Chondrocyte (in vitro differentiated cells): ENCODE data around the gene RNF225. TPM values are rescaled to one million over a fixed set of nuclear protein-coding genes. Genes with fewer than 3 reads are reported as not detected.

ENCODE experiments used
- DNase-seq: peaks from one replicate; pipeline ENCODE4 v3.0.0; 2021; ENCODE audit warnings: mixed read lengths, low spot score
- H3K27ac Mint-ChIP-seq: one replicate; pipeline ENCODE4 v1.8.0; 2021; ENCODE audit warnings: mild to moderate bottlenecking, moderate library complexity, mixed read lengths; ENCODE audit not compliant: unreplicated experiment
- H3K27me3 Mint-ChIP-seq: 2 replicates; pipeline ENCODE4 v1.8.0; 2021; ENCODE audit warnings: low read depth, mixed read lengths
- H3K36me3 Mint-ChIP-seq: 2 replicates; pipeline ENCODE4 v1.8.0; 2021; ENCODE audit warnings: low read depth, mixed read lengths
- H3K4me1 Mint-ChIP-seq: 2 replicates; pipeline ENCODE4 v1.8.0; 2021; ENCODE audit warnings: low read depth, mild to moderate bottlenecking, mixed read lengths
- H3K4me3 Mint-ChIP-seq: one replicate; pipeline ENCODE4 v1.8.0; 2021; ENCODE audit warnings: mild to moderate bottlenecking, moderate library complexity, mixed read lengths; ENCODE audit not compliant: unreplicated experiment
- H3K9me3 Mint-ChIP-seq: 2 replicates; pipeline ENCODE4 v1.8.0; 2021; ENCODE audit warnings: low read depth, mixed read lengths
- total RNA-seq: library from RNA; stranded (reverse); gene quantifications from 3 replicates; pipeline ENCODE4 v1.2.1, GENCODE V29; 2021
- TF ChIP-seq, protein P1 (sequence below): fragments of 200-600 bp; sonication (generic); IDR thresholded peaks from 2 replicates; pipeline ENCODE4 v1.5.0; 2021; ENCODE audit warnings: antibody characterized with exemption, mild to moderate bottlenecking, moderate library complexity

Gene RNF225
- total RNA-seq, 1 donor from 2014 or later, result not detected

DNA sequence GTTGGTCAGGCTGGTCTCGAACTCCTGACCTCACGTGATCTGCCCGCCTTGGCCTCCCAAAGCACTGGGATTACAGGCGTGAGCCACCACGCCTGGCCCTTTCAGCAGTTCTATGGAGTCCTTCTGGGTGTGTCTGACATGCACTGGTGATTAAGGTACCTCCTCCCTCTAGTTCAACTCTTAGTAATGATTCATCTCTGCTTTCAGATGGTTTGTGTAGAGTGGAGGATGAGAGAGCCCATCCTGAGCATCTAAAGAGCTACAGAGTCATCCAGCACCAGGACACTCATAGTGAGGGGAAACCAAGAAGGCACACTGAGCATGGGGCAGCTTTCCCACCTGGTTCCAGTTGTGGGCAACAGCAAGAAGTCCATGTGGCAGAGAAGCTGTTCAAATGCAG lies 21.1 kb downstream of the RNF225 start:
- Mint-ChIP-seq H3K27me3 (no peaks in the 10 kb centered on the region), H3K36me3 (peaks cover 31% of the 10 kb centered on the region), H3K4me3 (no peak overlapping the region)

DNA sequence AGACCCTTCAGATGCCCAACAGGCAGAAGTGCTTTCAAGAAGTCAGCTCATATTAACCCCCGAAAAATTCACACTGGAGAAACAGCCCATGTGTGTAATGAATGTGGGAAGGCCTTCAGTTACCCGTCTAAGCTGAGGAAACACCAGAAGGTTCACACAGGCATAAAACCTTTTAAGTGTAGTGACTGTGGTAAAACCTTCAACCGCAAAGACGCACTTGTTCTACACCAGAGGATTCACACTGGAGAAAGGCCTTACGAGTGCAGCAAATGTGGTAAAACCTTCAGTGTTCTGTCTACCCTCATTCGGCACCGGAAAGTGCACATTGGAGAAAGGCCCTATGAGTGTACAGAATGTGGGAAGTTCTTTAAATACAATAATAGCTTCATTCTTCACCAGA lies 21.6 kb downstream of the RNF225 start:
- H3K27me3 Mint-ChIP-seq, result no peaks in the 10 kb centered on the region
- H3K9me3 Mint-ChIP-seq, result no peaks in the 10 kb centered on the region
- H3K36me3 Mint-ChIP-seq, result peaks cover 31% of the 10 kb centered on the region
- H3K27ac Mint-ChIP-seq, result no peak overlapping the region
- DNase-seq, result no peak
- H3K4me1 Mint-ChIP-seq, result peaks cover 10% of the 10 kb centered on the region
- TF ChIP-seq, protein P1, sequence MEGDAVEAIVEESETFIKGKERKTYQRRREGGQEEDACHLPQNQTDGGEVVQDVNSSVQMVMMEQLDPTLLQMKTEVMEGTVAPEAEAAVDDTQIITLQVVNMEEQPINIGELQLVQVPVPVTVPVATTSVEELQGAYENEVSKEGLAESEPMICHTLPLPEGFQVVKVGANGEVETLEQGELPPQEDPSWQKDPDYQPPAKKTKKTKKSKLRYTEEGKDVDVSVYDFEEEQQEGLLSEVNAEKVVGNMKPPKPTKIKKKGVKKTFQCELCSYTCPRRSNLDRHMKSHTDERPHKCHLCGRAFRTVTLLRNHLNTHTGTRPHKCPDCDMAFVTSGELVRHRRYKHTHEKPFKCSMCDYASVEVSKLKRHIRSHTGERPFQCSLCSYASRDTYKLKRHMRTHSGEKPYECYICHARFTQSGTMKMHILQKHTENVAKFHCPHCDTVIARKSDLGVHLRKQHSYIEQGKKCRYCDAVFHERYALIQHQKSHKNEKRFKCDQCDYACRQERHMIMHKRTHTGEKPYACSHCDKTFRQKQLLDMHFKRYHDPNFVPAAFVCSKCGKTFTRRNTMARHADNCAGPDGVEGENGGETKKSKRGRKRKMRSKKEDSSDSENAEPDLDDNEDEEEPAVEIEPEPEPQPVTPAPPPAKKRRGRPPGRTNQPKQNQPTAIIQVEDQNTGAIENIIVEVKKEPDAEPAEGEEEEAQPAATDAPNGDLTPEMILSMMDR, result no peak
- no peak overlapping the region for H3K4me3 Mint-ChIP-seq

More for the DNA sequence above, 21.1 kb downstream of the RNF225 start:
- no peak overlapping the region for H3K27ac Mint-ChIP-seq
- DNase-seq, result no peak
- TF ChIP-seq, protein P1, result no peak
- peaks cover 10% of the 10 kb centered on the region for H3K4me1 Mint-ChIP-seq
- H3K9me3 Mint-ChIP-seq, result no peaks in the 10 kb centered on the region

DNA sequence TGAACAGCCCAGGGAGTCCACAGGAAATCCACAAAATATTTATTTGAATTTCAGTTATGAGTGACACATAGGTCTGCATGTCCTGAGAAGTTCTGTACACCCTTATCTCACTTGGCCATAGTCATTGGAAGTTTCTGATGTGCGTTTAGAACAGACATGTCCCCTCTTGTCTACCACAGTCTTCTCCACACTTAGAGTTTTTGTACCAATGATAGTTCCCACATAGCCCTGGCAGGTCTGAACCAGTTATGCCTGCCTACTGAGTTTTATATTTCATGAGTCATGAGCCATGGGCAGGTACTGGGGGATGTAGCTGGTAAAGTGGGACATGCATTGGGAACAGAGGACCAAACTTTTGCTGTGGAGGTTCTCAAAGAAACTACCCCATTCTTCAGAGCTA lies 33.2 kb downstream of the RNF225 start:
- H3K27ac Mint-ChIP-seq, result no peak overlapping the region
- H3K9me3 Mint-ChIP-seq, result peaks cover 54% of the 10 kb centered on the region
- no peak overlapping the region for H3K4me3 Mint-ChIP-seq
- no peak for DNase-seq
- H3K4me1 Mint-ChIP-seq, result no peaks in the 10 kb centered on the region
- H3K36me3 Mint-ChIP-seq, result peaks cover 26% of the 10 kb centered on the region
- TF ChIP-seq, protein P1, result no peak
- no peaks in the 10 kb centered on the region for H3K27me3 Mint-ChIP-seq

DNA sequence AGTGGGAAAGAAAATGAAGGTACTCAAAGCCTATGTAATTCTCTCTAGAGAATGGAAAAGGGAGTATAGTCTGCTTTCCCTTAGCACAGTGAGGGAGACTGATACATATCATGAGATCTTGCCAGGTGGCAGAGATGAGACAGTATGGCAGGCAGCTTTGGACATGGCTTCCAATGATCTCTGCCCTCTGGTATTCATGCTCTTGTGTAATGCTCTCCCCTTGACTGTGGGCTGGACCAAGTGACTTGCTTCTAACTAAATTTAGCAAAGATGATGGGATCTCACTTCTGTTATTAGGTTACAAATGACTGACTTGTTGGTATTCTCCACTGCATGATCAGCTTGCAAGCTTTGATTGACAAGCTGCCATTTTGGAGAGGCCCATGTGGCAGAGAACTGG lies 34.3 kb downstream of the RNF225 start:
- Mint-ChIP-seq H3K9me3 (peaks cover 61% of the 10 kb centered on the region), H3K4me3 (no peak overlapping the region), H3K27ac (no peak overlapping the region), H3K36me3 (peaks cover 35% of the 10 kb centered on the region), H3K4me1 (no peaks in the 10 kb centered on the region), H3K27me3 (no peaks in the 10 kb centered on the region)
- TF ChIP-seq, protein P1, result no peak
- DNase-seq, result no peak

DNA sequence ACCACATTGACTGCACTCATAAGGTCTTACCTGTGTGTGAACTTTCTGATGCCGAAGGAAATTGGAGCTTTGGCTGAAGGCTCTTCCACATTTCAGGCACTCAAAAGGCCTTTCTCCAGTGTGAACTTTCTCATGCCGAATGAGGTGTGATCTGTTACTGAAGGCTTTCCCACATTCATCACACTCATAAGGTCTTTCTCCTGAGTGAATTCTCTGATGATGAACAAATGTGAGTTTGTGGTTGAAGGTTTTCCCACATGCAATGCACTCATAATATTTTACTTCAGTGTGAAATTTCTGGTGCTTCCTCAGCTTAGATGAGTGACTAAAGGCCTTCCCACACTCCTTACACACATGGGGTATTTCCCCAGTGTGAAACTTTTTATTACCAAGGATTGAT lies 38.8 kb downstream of the RNF225 start:
- Mint-ChIP-seq H3K4me1 (peaks cover 3% of the 10 kb centered on the region), H3K9me3 (peaks cover 64% of the 10 kb centered on the region), H3K27me3 (no peaks in the 10 kb centered on the region), H3K4me3 (no peak overlapping the region), H3K36me3 (peaks cover 59% of the 10 kb centered on the region), H3K27ac (no peak overlapping the region)
- TF ChIP-seq, protein P1, result no peak
- no peak for DNase-seq
